HG03469 (cell line): ENCODE data around the gene FAM111B.
"Not testable (repeated sequence)": the region's sequence is repeated elsewhere in the genome, so short reads cannot be mapped to it uniquely, and the experiment has no call there.

Experiments used
- ATAC-seq: cut with Tn5 transposase; IDR thresholded peaks from one replicate; pipeline ENCODE4 v1.9.1; 2021; ENCODE audit warnings: mild to moderate bottlenecking, moderate library complexity, moderate number of reproducible peaks; ENCODE audit not compliant: unreplicated experiment

Gene FAM111B

GRCh38 chr11:59106363-59107336 lies at the start of gene FAM111B:
Gene FAM111B (plus strand): TSS chr11:59107237. CDS start chr11:59109626, 2,389 bp downstream.
- peak; percentile 55 for ATAC-seq

GRCh38 chr11:59058120-59059033 lies 48.7 kb upstream of the FAM111B start:
- ATAC-seq = peak; percentile 78

- not testable (repeated sequence) for ATAC-seq
Observed at GRCh38 chr11:59060096-59060495, 46.9 kb upstream of the FAM111B start.

GRCh38 chr11:59062602-59063529 lies 44.2 kb upstream of the FAM111B start:
- no peak for ATAC-seq

- ATAC-seq = not testable (repeated sequence)
Observed at GRCh38 chr11:59063996-59064727, 42.9 kb upstream of the FAM111B start.

DNA sequence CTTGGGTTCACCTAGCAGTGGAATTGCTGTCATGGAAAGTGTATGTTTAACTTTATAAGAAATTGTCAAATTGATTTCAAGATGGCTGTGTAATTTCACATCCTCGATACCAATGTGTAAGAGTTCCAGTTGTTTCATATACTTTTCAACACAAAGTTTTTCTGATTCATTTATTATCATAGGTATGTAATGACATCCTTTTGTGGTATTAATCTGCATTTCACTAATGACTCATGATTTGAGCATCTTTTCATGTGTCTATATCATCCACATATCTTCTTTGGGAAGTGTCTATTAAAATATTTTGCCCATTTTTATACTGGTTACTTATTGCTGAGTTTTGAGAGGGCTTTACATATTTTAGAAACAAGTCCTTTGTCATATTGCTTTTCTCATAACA lies 38.0 kb upstream of the FAM111B start:
- ATAC-seq = no peak

- peak; percentile 89 for ATAC-seq
Observed at GRCh38 chr11:59076876-59077571, 30.0 kb upstream of the FAM111B start.

DNA sequence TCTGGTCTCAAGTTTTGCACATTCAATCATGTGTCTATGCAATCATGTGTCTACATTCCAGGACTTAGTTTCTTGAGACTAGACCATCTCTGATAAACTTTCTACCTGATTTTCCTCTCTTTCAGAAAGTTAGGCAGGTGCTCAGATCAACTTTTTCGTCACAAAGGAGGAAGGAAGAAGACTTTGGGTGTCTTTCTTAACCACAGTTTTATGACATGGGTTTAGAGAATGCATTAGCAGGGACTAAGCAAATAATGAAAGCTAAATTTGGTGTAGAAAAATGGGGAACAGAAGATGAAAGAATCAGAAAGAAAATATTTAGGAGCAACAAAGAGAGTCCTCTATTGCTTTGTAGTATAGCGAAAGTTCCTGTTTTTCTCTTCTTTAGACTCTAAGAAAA lies 28.6 kb upstream of the FAM111B start:
- no peak for ATAC-seq

DNA sequence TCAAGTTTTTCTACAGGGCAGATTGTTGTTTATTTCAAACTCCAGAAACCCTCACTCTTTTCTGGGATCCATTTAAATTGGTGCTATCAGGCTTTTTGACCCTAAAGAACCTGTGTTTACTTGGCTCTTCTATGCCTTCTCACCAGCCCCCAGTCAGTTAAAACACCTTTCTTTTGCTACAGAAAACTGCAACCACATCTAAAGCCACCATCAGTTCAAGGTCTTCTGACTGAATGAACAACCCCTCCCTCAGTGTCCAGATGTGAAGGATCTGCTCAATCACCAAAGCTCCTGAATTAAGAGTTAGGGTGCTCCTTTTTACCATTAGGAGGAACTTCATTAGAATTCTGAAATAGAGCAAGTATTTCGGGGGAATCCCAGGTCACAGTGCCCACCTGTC lies 28.0 kb upstream of the FAM111B start:
- no peak for ATAC-seq

GRCh38 chr11:59080421-59080820 lies 26.6 kb upstream of the FAM111B start:
- ATAC-seq = not testable (repeated sequence)

- not testable (repeated sequence) for ATAC-seq
Observed at GRCh38 chr11:59081430-59082020, 25.5 kb upstream of the FAM111B start.

- not testable (repeated sequence) for ATAC-seq
Observed at GRCh38 chr11:59086007-59086406, 21.0 kb upstream of the FAM111B start, which contains the start of gene GLYATL1B. Gene GLYATL1B (plus strand): TSS chr11:59086307. CDS start chr11:59086307, 0 bp downstream.

GRCh38 chr11:59088162-59088561 lies 18.9 kb upstream of the FAM111B start:
- no peak for ATAC-seq

DNA sequence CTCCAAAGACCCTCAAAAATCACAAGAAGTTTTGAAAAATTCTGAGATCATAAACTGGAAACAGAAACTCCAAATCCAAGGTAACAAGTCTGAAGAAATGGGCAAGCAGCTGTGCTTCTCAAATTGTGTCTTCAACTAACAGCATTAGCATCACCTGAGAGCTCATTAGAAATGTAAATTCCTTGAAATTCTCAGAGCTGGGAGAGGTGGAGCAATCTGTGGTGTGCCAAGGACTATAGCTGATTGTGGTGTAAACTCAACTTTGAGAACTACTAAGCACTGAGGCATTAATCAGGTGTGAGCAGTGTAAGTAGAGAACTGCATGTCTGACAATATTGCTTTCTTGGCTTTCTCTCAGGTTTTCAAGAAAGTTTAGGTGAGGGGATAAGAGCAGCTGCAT lies 13.5 kb upstream of the FAM111B start:
- not testable (repeated sequence) for ATAC-seq

DNA sequence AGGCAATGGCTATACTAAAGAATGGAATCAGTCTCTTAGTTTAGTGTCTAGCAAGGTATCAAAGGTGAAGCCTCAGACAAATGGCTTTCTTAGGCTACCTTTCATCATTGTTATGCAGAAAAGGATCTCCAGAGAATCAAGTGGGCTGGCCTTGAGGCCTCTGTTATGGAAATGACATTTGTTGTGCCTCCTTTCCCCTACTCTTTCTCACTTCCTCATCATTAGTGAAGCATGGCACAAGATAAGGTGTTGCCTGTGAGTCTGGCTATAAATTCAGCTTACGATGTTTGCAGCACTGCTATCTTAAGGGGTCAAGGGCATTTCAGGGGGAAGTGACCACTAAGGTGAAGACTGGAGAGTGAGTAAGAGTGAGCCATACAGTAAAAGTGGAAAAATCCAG lies 11.8 kb upstream of the FAM111B start:
- peak; percentile 91 for ATAC-seq

GRCh38 chr11:59095972-59096575 lies 11.0 kb upstream of the FAM111B start:
- ATAC-seq = not testable (repeated sequence)

GRCh38 chr11:59097113-59097708 lies 9.8 kb upstream of the FAM111B start:
- no peak for ATAC-seq

- ATAC-seq = not testable (repeated sequence)
Observed at GRCh38 chr11:59097938-59098337, 9.1 kb upstream of the FAM111B start.
